Fibroblast of skin of abdomen (primary cell): ENCODE results near the gene ABCG1.

Experiments used
- DNase-seq: peaks from one replicate; pipeline ENCODE4 v3.0.0-alpha.2; 2013

Gene ABCG1

DNA sequence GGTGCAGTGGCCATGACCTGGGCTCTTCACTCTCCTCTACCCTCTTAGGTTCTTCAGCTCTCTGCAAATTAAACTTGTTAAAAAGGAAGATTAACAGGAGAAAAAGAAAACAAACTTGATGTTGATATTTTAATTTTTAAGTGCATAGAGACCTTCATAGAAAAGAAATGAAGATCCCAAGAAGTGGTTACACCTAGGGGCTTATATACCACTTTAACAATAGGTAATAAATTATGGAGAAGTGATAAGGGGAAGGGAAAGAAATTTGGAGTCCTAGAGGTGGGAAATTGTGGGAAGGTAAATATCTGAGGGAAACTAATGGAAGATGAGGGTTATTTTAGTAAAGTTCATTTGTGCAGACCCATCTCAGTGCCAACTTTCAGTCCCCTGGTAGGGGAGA lies 112.7 kb downstream of the ABCG1 start:
- no peak for DNase-seq

DNA sequence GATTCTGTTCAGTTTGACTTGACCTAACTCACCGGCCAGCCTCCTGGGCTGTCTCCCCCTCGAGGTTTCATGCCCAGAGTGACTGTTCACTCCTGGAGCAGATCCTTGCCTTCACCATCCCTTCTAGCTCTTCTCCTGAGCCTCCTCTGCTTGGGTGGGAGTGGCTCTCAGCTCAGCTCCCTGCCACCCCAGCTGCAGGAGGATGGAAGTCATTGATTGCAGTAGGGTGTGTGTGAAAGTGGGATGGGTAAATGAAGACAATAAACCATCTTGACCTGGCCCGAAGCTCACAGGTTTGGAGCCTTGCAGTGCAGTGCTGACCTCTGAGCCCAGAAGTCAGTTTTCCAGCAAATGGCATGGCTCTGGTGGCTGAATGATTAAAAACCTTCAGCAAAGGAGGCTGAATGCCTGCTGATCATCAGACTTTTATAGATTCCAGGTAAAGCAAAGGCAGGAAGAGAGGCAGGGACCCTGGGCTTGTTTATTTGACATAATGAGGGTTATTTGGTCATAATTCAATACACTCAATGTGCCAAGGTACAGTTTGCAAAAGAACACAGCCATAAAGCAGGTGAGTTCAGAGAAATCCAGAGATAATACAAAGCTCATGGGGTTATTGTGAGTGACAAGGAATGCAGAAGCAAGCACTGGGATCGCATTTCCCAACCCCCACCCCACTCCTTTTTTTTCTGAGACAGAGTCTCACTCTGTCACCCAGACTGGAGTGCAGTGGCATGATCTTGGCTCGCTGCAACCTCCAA lies 113.8 kb downstream of the ABCG1 start:
- no peak for DNase-seq

DNA sequence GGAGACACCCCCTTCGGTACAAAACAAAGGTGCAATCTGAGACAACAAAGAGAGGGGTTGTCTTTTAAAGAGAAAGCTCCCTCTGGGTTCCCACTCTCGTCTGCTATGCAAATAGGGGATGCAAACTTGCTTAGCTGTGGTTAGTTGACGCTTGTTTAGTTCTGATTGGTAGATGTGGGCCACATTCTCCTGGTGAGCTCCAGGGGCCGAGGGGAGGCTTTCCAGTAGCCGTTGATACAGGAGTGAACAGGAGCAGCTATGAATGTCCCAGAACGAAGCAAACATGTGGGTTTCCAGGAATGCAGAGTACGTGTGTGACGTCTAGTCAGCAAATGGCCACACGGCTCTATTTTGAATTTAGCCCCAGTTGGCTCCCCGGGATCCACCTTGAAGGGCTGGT lies 117.1 kb downstream of the ABCG1 start:
- DNase-seq, result peak; percentile 12

DNA sequence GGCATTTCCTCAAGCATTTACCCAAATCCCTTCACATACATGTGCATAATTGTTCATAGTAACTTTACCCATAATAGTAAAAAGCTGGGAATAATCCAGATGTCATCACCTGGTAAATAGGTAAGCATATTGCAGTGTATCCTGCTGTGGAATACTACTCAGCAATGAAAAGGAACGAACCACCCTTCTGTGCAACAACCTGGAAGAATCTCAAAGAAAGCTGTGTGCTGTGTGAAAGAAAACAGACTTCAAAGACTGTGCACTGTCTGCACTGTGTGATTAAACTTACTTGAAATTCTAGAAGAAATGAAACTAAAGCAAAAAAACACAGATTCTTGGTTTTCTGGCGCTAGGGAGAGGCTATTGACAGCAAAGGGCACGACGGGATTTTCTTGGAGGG lies 118.3 kb downstream of the ABCG1 start:
- no peak for DNase-seq

DNA sequence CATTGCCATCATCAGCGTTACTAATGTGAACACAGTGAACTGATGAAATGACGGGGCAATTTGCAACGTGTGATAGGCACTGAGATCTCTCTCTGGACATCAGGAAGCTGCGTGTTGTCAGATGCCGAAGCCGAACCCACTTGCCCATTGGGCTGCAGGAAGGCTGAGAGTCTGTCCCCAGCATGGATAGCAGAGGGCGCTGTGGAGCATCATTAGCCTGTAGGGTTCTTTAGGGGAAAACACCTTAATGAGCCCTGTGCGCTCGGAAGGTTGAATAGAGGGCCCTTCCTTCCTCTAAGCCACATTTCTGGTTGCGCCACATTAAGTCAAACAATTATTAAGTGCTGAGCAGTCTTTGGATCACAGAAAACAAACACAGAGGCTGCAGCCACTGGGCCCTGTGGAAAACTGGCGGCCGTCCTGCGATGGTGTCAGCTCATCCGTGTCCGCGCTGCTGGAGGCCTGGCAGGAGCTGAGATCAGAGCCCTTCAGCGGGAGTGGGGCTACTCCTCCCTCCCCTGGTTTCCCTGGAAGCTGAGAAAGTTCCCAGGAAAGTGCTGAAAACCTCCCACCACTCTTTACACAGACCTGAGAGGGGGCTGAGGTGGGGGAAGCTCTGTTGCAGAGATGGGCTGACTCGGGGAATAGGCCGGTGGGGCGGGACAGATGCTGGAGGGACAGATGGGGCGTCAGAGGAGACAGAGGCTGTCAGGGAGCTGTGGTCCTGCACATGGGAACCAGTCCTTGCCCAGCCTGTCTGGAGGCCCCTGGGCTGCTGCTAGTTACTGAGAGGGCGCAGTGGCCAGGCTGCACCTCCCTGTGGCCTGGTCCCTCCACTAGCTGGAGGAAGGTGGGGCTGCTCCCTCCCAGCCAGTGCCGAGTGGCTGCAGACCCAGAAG lies 119.1 kb downstream of the ABCG1 start:
- DNase-seq, result peak; percentile 10

GRCh38 chr21:42338729-42339715 lies 120.1 kb downstream of the ABCG1 start:
- no peak for DNase-seq

GRCh38 chr21:42340187-42341050 lies 121.5 kb downstream of the ABCG1 start:
- no peak for DNase-seq

DNA sequence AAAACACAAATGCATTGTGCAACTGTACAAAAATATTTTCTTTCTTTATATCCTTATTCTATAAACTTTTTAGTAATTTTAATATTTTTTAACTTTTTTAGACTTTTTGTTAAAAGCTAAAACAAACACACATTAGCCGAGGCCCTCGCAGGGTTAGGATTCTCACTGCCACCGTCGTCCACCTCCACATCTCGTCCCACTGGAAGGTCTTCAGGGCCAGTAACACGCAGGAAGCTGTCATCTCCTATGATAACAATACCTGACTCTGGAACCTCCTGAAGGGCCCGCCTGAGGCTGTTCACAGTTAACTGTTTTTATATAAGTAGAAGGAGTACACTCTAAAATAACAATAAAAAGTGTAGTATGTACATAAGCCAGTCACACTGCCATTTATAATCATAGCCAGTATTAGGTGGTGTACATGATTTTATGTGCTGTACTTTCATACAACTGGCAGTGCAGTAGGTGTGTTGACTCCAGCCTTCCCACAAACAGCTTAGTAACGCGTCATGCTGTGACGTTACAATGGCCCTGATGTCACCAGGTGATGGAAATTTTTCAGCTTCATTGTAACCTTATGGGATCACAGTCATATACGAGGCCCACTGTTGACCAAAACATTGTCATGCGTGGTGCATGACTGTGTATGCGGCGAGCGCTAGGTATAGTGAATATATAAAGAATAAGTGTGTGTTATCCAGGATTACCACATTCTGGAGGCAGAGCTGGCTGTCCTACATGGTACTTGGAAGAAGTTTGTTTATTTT lies 123.0 kb downstream of the ABCG1 start:
- no peak for DNase-seq

DNA sequence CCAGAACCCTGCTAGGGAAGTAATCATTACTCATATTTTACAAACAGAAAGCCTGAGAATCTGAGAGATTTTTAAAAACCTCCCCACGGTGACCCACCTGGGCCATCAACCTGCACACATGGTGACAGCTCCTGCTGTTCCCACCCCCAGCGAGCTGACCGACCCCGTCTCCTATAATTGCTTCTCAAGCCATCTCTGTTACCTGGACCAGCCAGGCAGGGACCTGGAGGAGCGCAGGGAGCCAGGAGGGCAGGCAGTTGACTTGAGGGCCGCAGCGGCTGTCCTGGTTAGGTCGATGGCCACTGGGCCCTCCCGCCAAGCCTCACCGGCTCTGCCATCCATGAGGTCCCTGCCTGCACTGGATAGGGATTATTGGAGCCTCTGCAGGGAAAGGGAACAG lies 124.2 kb downstream of the ABCG1 start:
- DNase-seq, result no peak

GRCh38 chr21:42343556-42343955 lies 124.6 kb downstream of the ABCG1 start:
- no peak for DNase-seq

GRCh38 chr21:42343963-42344510 lies 125.1 kb downstream of the ABCG1 start:
- no peak for DNase-seq

DNA sequence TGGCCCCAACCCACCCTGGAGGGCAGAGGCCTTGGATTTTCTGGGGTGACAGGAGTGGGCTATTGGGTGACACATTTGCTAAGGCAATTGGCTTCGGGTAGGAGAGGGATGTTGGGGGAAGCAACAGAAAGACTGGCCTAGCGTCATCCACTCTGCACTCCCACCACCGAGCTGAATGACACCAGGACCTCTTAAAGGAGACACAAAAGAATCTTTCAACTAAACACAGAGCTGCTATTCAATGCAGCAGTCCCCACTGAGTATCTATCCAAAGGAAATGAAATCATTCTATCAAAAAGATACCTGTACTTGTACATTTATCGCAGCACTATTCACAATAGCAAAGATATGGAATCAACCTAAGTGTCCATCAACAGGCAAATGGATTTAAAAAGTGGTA lies 125.7 kb downstream of the ABCG1 start:
- no peak for DNase-seq

DNA sequence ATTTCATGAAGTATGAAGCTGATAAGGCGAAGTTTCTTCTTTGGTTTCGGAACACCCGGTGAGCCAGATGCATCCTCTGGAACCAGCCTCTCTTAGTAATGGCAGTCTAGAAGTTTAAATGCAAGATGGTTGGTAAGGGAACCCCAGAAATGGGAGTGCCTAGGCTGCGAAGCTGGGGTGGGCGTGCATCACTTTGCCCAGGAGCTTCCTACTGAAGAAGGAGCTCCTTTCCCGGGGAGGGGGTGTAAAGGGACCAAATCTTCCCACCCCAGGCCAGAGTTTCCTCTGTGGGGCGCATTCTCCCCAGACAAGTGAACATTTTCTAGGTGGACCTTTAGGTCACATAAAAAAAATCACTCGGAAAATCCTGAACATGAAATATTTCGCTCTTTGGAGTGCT lies 127.5 kb downstream of the ABCG1 start:
- no peak for DNase-seq
